Stromal cell of bone marrow (primary cell): Measurements from ENCODE around the gene CFAP61.

Experiments
- DNase-seq: peaks from one replicate; pipeline ENCODE4 v3.0.0-alpha.2; 2012; ENCODE audit warnings: low read depth

The CFAP61 gene

GRCh38 chr20:20173254-20173653, 120.9 kb downstream of the CFAP61 start:
- DNase-seq = no peak

GRCh38 chr20:20174089-20174835, 121.9 kb downstream of the CFAP61 start:
- no peak for DNase-seq

DNA sequence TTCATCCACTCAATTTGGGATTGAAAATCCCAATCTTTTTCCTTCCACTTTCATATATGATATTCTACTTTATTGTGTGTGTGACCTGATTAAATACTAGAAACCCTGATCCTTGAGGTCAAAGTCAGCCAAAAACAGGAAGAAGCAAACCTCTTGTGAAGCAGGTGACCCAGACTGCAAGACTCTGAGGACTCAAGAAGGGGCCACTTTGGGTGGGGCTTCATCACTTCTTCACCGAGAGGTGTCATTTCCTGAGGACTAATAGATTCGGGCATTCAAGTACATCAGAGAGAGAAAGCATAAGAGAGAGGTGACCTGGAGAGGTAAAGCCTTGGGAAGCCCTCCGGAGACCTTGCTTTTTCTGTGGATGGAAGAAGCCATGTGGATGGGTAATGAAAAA, 129.0 kb downstream of the CFAP61 start:
- no peak for DNase-seq

- no peak for DNase-seq
Measured at GRCh38 chr20:20184149-20184548, 131.8 kb downstream of the CFAP61 start.

GRCh38 chr20:20184706-20185105, 132.4 kb downstream of the CFAP61 start:
- no peak for DNase-seq

- no peak for DNase-seq
Measured at GRCh38 chr20:20188647-20189046, 136.3 kb downstream of the CFAP61 start.

- DNase-seq = no peak
Measured at GRCh38 chr20:20192366-20192765, 140.0 kb downstream of the CFAP61 start.

- DNase-seq = no peak
Measured at GRCh38 chr20:20195021-20195705, 142.8 kb downstream of the CFAP61 start.

DNA sequence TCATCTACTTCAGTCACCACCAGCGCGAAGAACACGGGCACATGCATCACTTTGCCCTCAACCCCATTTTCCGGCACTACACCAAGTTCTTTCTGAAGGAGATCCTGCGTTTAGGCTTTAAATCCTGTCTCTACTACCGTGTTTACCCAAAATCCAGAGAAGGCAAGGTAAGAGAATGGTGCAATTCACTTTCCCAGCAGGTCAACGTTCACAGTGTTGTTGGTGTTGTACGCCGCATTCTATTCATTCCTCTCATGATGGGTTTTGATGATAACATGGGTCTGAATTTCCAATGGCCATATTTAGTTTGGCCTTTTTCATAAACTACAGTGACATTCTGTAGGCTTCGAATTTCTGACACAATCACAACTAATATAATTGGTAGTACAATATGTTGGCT, 144.3 kb downstream of the CFAP61 start:
- no peak for DNase-seq

GRCh38 chr20:20198011-20198410, 145.7 kb downstream of the CFAP61 start:
- DNase-seq = no peak

DNA sequence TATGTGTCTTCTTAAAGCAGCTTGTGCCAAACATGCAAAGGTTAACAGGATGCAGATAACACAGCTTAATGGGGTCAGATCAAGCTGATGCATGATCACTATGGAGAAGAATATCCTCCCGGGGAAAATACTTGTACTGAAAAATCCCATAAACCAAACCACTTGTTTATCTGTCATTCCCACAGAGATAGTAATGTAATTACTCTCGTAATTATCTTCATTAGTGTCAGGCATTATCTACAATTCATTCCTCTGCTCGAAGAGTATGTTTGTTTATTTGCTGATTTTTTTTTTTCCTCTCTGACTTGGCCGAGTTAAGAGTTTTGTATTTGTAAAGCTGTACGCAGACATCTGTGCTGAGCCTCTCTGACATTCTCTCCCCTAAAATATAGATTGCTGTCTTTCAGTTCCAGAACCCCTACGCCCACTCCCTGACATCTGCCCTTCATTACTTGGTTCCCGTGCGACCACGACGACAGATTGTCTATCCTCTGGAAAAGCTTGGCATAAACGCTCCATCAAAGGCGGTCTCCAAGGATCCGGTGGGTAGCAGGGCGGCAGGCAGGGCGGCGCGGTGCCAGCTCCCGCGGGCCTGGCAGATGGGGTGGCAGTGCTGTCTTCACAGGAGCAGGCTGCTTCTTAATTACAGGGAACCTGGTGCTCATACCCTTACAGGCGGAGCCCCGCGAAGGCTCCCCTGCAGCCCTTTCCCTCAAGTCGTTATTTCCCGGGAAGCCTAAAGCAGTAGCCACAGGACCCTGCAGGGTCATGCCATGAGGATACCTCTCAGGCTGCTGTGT, 147.2 kb downstream of the CFAP61 start:
- DNase-seq = no peak

- DNase-seq = no peak
Measured at GRCh38 chr20:20201124-20201523, 148.8 kb downstream of the CFAP61 start.

GRCh38 chr20:20201639-20202038, 149.3 kb downstream of the CFAP61 start:
- no peak for DNase-seq

GRCh38 chr20:20202768-20203167, 150.4 kb downstream of the CFAP61 start:
- DNase-seq = no peak

GRCh38 chr20:20203784-20204183, 151.5 kb downstream of the CFAP61 start:
- no peak for DNase-seq

- DNase-seq = no peak
Measured at GRCh38 chr20:20204256-20204655, 151.9 kb downstream of the CFAP61 start.

- no peak for DNase-seq
Measured at GRCh38 chr20:20205141-20205861, 153.0 kb downstream of the CFAP61 start.

- no peak for DNase-seq
Measured at GRCh38 chr20:20205862-20206236, 153.5 kb downstream of the CFAP61 start.

DNA sequence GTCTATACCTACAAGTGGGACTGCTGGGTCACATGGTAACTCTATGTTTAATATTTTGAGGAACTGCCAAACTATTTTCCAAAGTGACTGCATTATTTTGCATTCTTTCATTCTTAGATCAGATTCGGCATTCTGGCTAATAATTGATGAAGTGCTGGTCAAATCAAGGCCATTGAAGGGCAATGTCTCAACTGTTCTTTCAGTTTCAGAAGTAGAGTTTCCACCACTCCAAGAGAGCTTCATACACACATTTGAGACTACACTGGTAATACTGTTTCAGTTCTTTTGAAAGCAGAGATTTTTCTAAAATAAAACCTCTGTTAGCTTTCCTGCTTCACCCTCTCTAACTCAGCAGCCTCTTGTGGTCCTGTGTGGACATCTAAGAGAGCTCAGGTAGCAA, 154.5 kb downstream of the CFAP61 start:
- DNase-seq = no peak

GRCh38 chr20:20207291-20207690, 155.0 kb downstream of the CFAP61 start:
- no peak for DNase-seq

GRCh38 chr20:20207872-20208271, 155.5 kb downstream of the CFAP61 start:
- no peak for DNase-seq

- no peak for DNase-seq
Measured at GRCh38 chr20:20209684-20210083, 157.4 kb downstream of the CFAP61 start.
